Ectodermal cell (in vitro differentiated cells): ENCODE results near the gene CPSF3.
A peak's percentile ranks its signal among the peaks of the same experiment; 100 is the strongest.

Source experiments
- H3K27ac ChIP-seq: 2 replicates; pipeline ENCODE4 v1.7.0; 2013; ENCODE audit warnings: mild to moderate bottlenecking, low read depth, low read length; ENCODE audit not compliant: insufficient read depth, poor library complexity, severe bottlenecking
- H3K27me3 ChIP-seq: 2 replicates; pipeline ENCODE4 v1.7.0; 2013; ENCODE audit warnings: mild to moderate bottlenecking, low read length; ENCODE audit not compliant: insufficient read depth, control insufficient read depth, poor library complexity, severe bottlenecking
- H3K36me3 ChIP-seq: one replicate; pipeline ENCODE4 v1.7.0; 2013; ENCODE audit warnings: low read length; ENCODE audit not compliant: control insufficient read depth, insufficient read depth
- H3K4me1 ChIP-seq: one replicate; pipeline ENCODE4 v1.7.0; 2013; ENCODE audit warnings: low read length; ENCODE audit not compliant: control insufficient read depth, insufficient read depth
- H3K4me3 ChIP-seq: 2 replicates; pipeline ENCODE4 v1.7.0; 2013; ENCODE audit warnings: low read depth, low read length, control low read depth; ENCODE audit not compliant: insufficient read depth
- H3K9me3 ChIP-seq: 2 replicates; pipeline ENCODE4 v1.7.0; 2013; ENCODE audit warnings: mild to moderate bottlenecking, low read length, moderate library complexity; ENCODE audit not compliant: control insufficient read depth
- WGBS, 2 experiments: methylation state at CpG; one replicate each; pipeline ENCODE4 v1.1.7; 2013; ENCODE audit warnings: missing lambda C conversion rate in 2 of 2; 5-methylcytosine and 5-hydroxymethylcytosine counted together

CPSF3 gene

GRCh38 chr2:9465170-9465569 lies 41.7 kb downstream of the CPSF3 start:
- 83 to 96% methylated on average over 4 of the region's 7 CpGs for WGBS, 2 experiments
- Histone ChIP-seq H3K27me3 (no peaks in the 10 kb centered on the region), H3K4me3 (no peak overlapping the region), H3K4me1 (no peaks in the 10 kb centered on the region), H3K36me3 (peaks cover 20% of the 10 kb centered on the region), H3K9me3 (no peaks in the 10 kb centered on the region), H3K27ac (no peak overlapping the region)

- Histone ChIP-seq H3K36me3 (peaks cover 20% of the 10 kb centered on the region), H3K27ac (no peak overlapping the region), H3K27me3 (no peaks in the 10 kb centered on the region), H3K4me1 (no peaks in the 10 kb centered on the region), H3K9me3 (no peaks in the 10 kb centered on the region), H3K4me3 (no peak overlapping the region)
- WGBS, 2 experiments: 85 to 87% methylated on average over 42 to 43 of the region's 46 CpGs
These were observed 42.8 kb downstream of the CPSF3 start for GRCh38 chr2:9466147-9466683.

- H3K4me3 ChIP-seq: no peak overlapping the region
- WGBS, 2 experiments: 93 to 95% methylated on average over 10 of the region's 10 CpGs
These were observed 44.2 kb downstream of the CPSF3 start for GRCh38 chr2:9467687-9468086.

GRCh38 chr2:9471206-9471605 lies 47.8 kb downstream of the CPSF3 start:
- Histone ChIP-seq H3K9me3 (no peaks in the 10 kb centered on the region), H3K4me3 (no peak overlapping the region), H3K27ac (no peak overlapping the region), H3K36me3 (peaks cover 24% of the 10 kb centered on the region), H3K27me3 (peaks cover 12% of the 10 kb centered on the region), H3K4me1 (no peaks in the 10 kb centered on the region)
- WGBS, 2 experiments: 95 to 100% methylated on average over 4 to 5 of the region's 5 CpGs

More at GRCh38 chr2:9467687-9468086, 44.2 kb downstream of the CPSF3 start:
- Histone ChIP-seq H3K9me3 (no peaks in the 10 kb centered on the region), H3K36me3 (peaks cover 25% of the 10 kb centered on the region), H3K27me3 (no peaks in the 10 kb centered on the region), H3K27ac (no peak overlapping the region), H3K4me1 (no peaks in the 10 kb centered on the region)

- Histone ChIP-seq H3K9me3 (no peaks in the 10 kb centered on the region), H3K4me3 (no peak overlapping the region), H3K4me1 (no peaks in the 10 kb centered on the region), H3K27me3 (peaks cover 12% of the 10 kb centered on the region), H3K27ac (no peak overlapping the region), H3K36me3 (peaks cover 20% of the 10 kb centered on the region)
- 92 to 93% methylated on average over 8 of the region's 9 CpGs for WGBS, 2 experiments
These were observed 49.1 kb downstream of the CPSF3 start for GRCh38 chr2:9472511-9472910.

GRCh38 chr2:9473308-9473984 lies 50.0 kb downstream of the CPSF3 start:
- H3K27me3 ChIP-seq: peaks cover 12% of the 10 kb centered on the region
- H3K27ac ChIP-seq: no peak overlapping the region
- H3K9me3 ChIP-seq: no peaks in the 10 kb centered on the region
- no peaks in the 10 kb centered on the region for H3K4me1 ChIP-seq
- H3K36me3 ChIP-seq: peaks cover 20% of the 10 kb centered on the region
- 91 to 92% methylated on average over 24 of the region's 24 CpGs for WGBS, 2 experiments
- no peak overlapping the region for H3K4me3 ChIP-seq

GRCh38 chr2:9473985-9474360 lies 50.5 kb downstream of the CPSF3 start:
- no peaks in the 10 kb centered on the region for H3K9me3 ChIP-seq
- no peak overlapping the region for H3K27ac ChIP-seq
- peaks cover 12% of the 10 kb centered on the region for H3K27me3 ChIP-seq
- no peaks in the 10 kb centered on the region for H3K4me1 ChIP-seq
- H3K4me3 ChIP-seq: peak overlapping the region; percentile 47
- WGBS, 2 experiments: 83 to 85% methylated on average over 39 of the region's 39 CpGs
- peaks cover 17% of the 10 kb centered on the region for H3K36me3 ChIP-seq

GRCh38 chr2:9474361-9475057 lies 51.1 kb downstream of the CPSF3 start, which contains the start of gene IAH1:
IAH1 (plus strand) TSS chr2:9474551; CDS start chr2:9474567, 16 bp downstream.
- Histone ChIP-seq H3K4me1 (no peaks in the 10 kb centered on the region), H3K27me3 (peaks cover 12% of the 10 kb centered on the region), H3K9me3 (no peaks in the 10 kb centered on the region), H3K27ac (no peak within 1 kb of the TSS), H3K36me3 (peaks cover 12% of the 10 kb centered on the region), H3K4me3 (peak within 1 kb of the TSS; percentile 47)
- WGBS, 2 experiments: 24 to 29% methylated on average over 91 of the region's 91 CpGs

GRCh38 chr2:9477914-9478313 lies 54.5 kb downstream of the CPSF3 start:
- WGBS, 2 experiments: 95% methylated on average over 6 to 7 of the region's 7 CpGs
- H3K36me3 ChIP-seq: peaks cover 5% of the 10 kb centered on the region
- no peak overlapping the region for H3K27ac ChIP-seq
- peaks cover 12% of the 10 kb centered on the region for H3K27me3 ChIP-seq
- no peaks in the 10 kb centered on the region for H3K9me3 ChIP-seq
- no peaks in the 10 kb centered on the region for H3K4me1 ChIP-seq
- H3K4me3 ChIP-seq: no peak overlapping the region

- H3K36me3 ChIP-seq: peaks cover under 1% of the 10 kb centered on the region
- no peaks in the 10 kb centered on the region for H3K9me3 ChIP-seq
- peaks cover 12% of the 10 kb centered on the region for H3K27me3 ChIP-seq
- no peaks in the 10 kb centered on the region for H3K4me1 ChIP-seq
- 85 to 90% methylated on average over 3 of the region's 3 CpGs for WGBS, 2 experiments
- H3K4me3 ChIP-seq: no peak overlapping the region
- no peak overlapping the region for H3K27ac ChIP-seq
These were observed 55.1 kb downstream of the CPSF3 start for GRCh38 chr2:9478526-9478925.
